ENCODE measurements around the gene LTB4R.

DNA sequence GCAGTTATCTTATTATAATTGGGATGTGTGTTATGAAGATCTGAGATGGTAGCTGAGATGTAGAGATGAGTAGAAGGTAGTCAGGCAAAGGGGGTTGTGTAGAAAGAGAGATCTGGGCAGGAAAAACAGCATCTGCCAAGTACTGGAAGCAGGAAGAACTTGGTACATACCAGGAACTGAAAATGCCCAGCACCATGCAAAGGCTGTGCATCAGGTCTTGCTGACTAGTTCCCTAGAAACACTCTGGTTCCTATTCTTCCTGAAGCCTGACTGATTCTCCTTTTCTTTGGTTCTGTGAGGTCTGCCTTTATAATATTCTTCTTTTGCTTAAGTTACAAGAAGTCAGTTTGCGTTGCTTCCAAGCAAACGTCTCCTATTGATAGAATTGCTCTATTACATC is 50.0 kb downstream of the LTB4R start:
- TF ChIP-seq CREB1 (IDR thresholded peaks at IDR 0.05; ENCODE audit: low read depth) = no peak
- TF ChIP-seq NFIC (IDR thresholded peaks at IDR 0.05) = no peak
- TF ChIP-seq TAF1 (IDR thresholded peaks at IDR 0.05; ENCODE audit: low read depth) = no peak
- no peak for TF ChIP-seq EP300 (IDR thresholded peaks at IDR 0.05; ENCODE audit: borderline replicate concordance)
- no peak for TF ChIP-seq CEBPB (IDR thresholded peaks at IDR 0.05)
- no peak for TF ChIP-seq EGR1 (IDR thresholded peaks at IDR 0.05)
- no peak for TF ChIP-seq YY1 (IDR thresholded peaks at IDR 0.05; ENCODE audit: low read depth)
- TF ChIP-seq, protein P1, sequence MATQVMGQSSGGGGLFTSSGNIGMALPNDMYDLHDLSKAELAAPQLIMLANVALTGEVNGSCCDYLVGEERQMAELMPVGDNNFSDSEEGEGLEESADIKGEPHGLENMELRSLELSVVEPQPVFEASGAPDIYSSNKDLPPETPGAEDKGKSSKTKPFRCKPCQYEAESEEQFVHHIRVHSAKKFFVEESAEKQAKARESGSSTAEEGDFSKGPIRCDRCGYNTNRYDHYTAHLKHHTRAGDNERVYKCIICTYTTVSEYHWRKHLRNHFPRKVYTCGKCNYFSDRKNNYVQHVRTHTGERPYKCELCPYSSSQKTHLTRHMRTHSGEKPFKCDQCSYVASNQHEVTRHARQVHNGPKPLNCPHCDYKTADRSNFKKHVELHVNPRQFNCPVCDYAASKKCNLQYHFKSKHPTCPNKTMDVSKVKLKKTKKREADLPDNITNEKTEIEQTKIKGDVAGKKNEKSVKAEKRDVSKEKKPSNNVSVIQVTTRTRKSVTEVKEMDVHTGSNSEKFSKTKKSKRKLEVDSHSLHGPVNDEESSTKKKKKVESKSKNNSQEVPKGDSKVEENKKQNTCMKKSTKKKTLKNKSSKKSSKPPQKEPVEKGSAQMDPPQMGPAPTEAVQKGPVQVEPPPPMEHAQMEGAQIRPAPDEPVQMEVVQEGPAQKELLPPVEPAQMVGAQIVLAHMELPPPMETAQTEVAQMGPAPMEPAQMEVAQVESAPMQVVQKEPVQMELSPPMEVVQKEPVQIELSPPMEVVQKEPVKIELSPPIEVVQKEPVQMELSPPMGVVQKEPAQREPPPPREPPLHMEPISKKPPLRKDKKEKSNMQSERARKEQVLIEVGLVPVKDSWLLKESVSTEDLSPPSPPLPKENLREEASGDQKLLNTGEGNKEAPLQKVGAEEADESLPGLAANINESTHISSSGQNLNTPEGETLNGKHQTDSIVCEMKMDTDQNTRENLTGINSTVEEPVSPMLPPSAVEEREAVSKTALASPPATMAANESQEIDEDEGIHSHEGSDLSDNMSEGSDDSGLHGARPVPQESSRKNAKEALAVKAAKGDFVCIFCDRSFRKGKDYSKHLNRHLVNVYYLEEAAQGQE (IDR thresholded peaks at IDR 0.05; ENCODE audit: low read depth) = no peak
- TF ChIP-seq RAD21 (IDR thresholded peaks at IDR 0.05; ENCODE audit: low read depth) = no peak
- TF ChIP-seq, protein P2, sequence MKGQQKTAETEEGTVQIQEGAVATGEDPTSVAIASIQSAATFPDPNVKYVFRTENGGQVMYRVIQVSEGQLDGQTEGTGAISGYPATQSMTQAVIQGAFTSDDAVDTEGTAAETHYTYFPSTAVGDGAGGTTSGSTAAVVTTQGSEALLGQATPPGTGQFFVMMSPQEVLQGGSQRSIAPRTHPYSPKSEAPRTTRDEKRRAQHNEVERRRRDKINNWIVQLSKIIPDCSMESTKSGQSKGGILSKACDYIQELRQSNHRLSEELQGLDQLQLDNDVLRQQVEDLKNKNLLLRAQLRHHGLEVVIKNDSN (IDR thresholded peaks at IDR 0.05) = no peak
- TF ChIP-seq, protein P3, sequence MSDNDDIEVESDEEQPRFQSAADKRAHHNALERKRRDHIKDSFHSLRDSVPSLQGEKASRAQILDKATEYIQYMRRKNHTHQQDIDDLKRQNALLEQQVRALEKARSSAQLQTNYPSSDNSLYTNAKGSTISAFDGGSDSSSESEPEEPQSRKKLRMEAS (IDR thresholded peaks at IDR 0.05) = no peak
- no peak for TF ChIP-seq TCF12 (IDR thresholded peaks at IDR 0.05; ENCODE audit: low read depth)

Data from Ishikawa (cell line).